ENCODE measurements around the gene TEX36. TPM values are rescaled to one million over a fixed set of nuclear protein-coding genes. Genes with fewer than 3 reads are reported as not detected.

TEX36 gene
- total RNA-seq, 1 experiment from 2014 or later: 0.25 TPM

- TF ChIP-seq ZNF274 (IDR thresholded peaks at IDR 0.05; ENCODE audit: low read depth, low read length): no peak
These were observed 17.5 kb upstream of the TEX36 start (continued) for GRCh38 chr10:125700355-125700911.

GRCh38 chr10:125699562-125700143 lies 16.7 kb upstream of the TEX36 start:
- no peak for ATAC-seq
- H3K27ac ChIP-seq (ENCODE audit: low read depth, low read length): no peak overlapping the region
- ChIA-PET RAD21 (ENCODE audit: low non-redundant PET in 1 of 2, low total read pairs in 2 of 2, uncharacterized antibody in 2 of 2, unreplicated experiment in 2 of 2) (no interaction called here), CTCF (interaction anchor here (1.2 to 1.4 kb wide), 2 partner anchors 59 to 177 kb away, joined by 3 to 8 read pairs; no protein-coding TSS in a partner anchor), POLR2A (no interaction called here)
- 0 out of 2 replicates have a peak, but pooled peaks cover 5% of the 10 kb centered on the region for H3K27me3 ChIP-seq (ENCODE audit: insufficient read depth, low read length)
- H3K9me2 ChIP-seq (ENCODE audit: insufficient read depth): no peaks in the 10 kb centered on the region
- H3K4me3 ChIP-seq (replicated peaks in 1 of 2; ENCODE audit: low read depth in 1 of 2, low read length in 2 of 2): no peak overlapping the region
- intact Hi-C loops (cut with micrococcal nuclease): no loop called here
- no TSS peak for BruUV-seq (replicated peaks)
- no peaks in the 10 kb centered on the region for H3K36me3 ChIP-seq (ENCODE audit: control insufficient read depth in 1 of 2, insufficient read depth in 2 of 2, low read length in 2 of 2)
- no peak overlapping the region for H2AFZ ChIP-seq (ENCODE audit: low read depth, low read length, poor library complexity, severe bottlenecking)
- H3K9me3 ChIP-seq (ENCODE audit: control insufficient read depth in 1 of 2, insufficient read depth in 1 of 2, low read depth in 1 of 2, low read length in 2 of 2): no peaks in the 10 kb centered on the region
- no peak for DNase-seq (ENCODE audit: low read depth, low spot score)
- no peak overlapping the region for H3K4me2 ChIP-seq (ENCODE audit: low read length)
- no peak overlapping the region for H3K9ac ChIP-seq (ENCODE audit: low read length)
- H3K4me1 ChIP-seq (ENCODE audit: control insufficient read depth in 1 of 2, insufficient read depth in 2 of 2, low read length in 2 of 2): no peaks in the 10 kb centered on the region
- TF ChIP-seq MAX (IDR thresholded peaks at IDR 0.05): no peak
- TF ChIP-seq ZNF274 (IDR thresholded peaks at IDR 0.05; ENCODE audit: low read depth, low read length): no peak
- no peak for TF ChIP-seq REST (IDR thresholded peaks at IDR 0.05; ENCODE audit: low read depth)
- TF ChIP-seq SRF (IDR thresholded peaks at IDR 0.05; ENCODE audit: low read depth): no peak
- TF ChIP-seq POLR2AphosphoS5 (IDR thresholded peaks at IDR 0.05; ENCODE audit: low read depth, low read length): no peak
- TF ChIP-seq TCF7L2 (IDR thresholded peaks at IDR 0.05; ENCODE audit: borderline replicate concordance, extremely low read depth, insufficient read depth, insufficient read length): no peak
- TF ChIP-seq ATF3 (IDR thresholded peaks at IDR 0.05): no peak
- no peak for TF ChIP-seq CTCF (IDR thresholded peaks at IDR 0.05 in 2 of 3, conservative IDR thresholded peaks at IDR 0.05 in 1 of 3; ENCODE audit: borderline replicate concordance in 1 of 3, insufficient read depth in 1 of 3, low read depth in 2 of 3, low read length in 2 of 3)
- no peak for TF ChIP-seq CEBPB (IDR thresholded peaks at IDR 0.05; ENCODE audit: low read depth)
- no peak for TF ChIP-seq FOSL1 (IDR thresholded peaks at IDR 0.05; ENCODE audit: low read depth)
- no peak for TF ChIP-seq SIN3A (IDR thresholded peaks at IDR 0.05; ENCODE audit: low read depth)
- TF ChIP-seq ELF1 (IDR thresholded peaks at IDR 0.05; ENCODE audit: borderline replicate concordance, low read depth): no peak
- no peak for TF ChIP-seq YY1 (IDR thresholded peaks at IDR 0.05; ENCODE audit: extremely low read depth, insufficient replicate concordance, low read depth, low read length)
- TF ChIP-seq EZH2 (IDR thresholded peaks at IDR 0.05): no peak
- no peak for TF ChIP-seq JUND (IDR thresholded peaks at IDR 0.05)
- no peak for TF ChIP-seq POLR2A (IDR thresholded peaks at IDR 0.05; ENCODE audit: borderline replicate concordance, extremely low read depth, insufficient read depth, insufficient read length)
- H3K79me2 ChIP-seq (ENCODE audit: insufficient read depth, low read length): no peaks in the 10 kb centered on the region
- no peaks in the 10 kb centered on the region for H4K20me1 ChIP-seq (ENCODE audit: insufficient read depth)

Measured in HCT116 (cell line).